ENCODE results near the gene CCDC186. TPM values are rescaled to one million over a fixed set of nuclear protein-coding genes. Genes with fewer than 3 reads are reported as not detected.
A peak's percentile ranks its signal among the peaks of the same experiment; 100 is the strongest.

The CCDC186 gene
- total RNA-seq, 1 donor from 2014 or later, result 18.8 TPM

DNA sequence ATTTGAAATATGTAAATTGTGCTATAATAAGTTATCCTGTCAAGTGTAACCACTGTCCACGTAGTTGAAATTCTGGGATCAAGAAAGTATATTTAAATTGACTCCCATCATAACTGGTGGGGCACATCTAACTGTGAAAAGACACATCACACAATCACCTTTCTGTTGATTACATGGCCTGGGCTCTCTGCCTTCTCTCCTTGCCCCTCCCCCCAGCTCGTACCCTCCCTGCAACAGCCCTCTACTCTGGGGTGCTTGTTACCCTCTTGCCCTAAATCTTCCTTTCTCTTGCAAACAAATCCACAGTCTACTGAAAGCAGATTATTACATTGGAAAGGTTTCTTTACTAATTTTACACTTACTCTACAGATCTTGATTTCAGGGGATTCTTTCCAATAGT, 56.3 kb downstream of the CCDC186 start:
- no peak for DNase-seq
- H3K9me3 ChIP-seq (replicated peaks), result no peaks in the 10 kb centered on the region
- intact Hi-C loops (cut with micrococcal nuclease), result no loop called here
- TF ChIP-seq, protein P1, sequence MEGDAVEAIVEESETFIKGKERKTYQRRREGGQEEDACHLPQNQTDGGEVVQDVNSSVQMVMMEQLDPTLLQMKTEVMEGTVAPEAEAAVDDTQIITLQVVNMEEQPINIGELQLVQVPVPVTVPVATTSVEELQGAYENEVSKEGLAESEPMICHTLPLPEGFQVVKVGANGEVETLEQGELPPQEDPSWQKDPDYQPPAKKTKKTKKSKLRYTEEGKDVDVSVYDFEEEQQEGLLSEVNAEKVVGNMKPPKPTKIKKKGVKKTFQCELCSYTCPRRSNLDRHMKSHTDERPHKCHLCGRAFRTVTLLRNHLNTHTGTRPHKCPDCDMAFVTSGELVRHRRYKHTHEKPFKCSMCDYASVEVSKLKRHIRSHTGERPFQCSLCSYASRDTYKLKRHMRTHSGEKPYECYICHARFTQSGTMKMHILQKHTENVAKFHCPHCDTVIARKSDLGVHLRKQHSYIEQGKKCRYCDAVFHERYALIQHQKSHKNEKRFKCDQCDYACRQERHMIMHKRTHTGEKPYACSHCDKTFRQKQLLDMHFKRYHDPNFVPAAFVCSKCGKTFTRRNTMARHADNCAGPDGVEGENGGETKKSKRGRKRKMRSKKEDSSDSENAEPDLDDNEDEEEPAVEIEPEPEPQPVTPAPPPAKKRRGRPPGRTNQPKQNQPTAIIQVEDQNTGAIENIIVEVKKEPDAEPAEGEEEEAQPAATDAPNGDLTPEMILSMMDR (IDR thresholded peaks at IDR 0.05; ENCODE audit: borderline replicate concordance), result no peak
- H3K27ac ChIP-seq (replicated peaks), result peak overlapping the region; percentile 9
- H3K36me3 ChIP-seq, result peaks cover 6% of the 10 kb centered on the region
- no peaks in the 10 kb centered on the region for H3K27me3 ChIP-seq (ENCODE audit: low read depth)
- H3K4me3 ChIP-seq, result peak overlapping the region; percentile 37
- H3K4me1 ChIP-seq, result peaks cover 13% of the 10 kb centered on the region

DNA sequence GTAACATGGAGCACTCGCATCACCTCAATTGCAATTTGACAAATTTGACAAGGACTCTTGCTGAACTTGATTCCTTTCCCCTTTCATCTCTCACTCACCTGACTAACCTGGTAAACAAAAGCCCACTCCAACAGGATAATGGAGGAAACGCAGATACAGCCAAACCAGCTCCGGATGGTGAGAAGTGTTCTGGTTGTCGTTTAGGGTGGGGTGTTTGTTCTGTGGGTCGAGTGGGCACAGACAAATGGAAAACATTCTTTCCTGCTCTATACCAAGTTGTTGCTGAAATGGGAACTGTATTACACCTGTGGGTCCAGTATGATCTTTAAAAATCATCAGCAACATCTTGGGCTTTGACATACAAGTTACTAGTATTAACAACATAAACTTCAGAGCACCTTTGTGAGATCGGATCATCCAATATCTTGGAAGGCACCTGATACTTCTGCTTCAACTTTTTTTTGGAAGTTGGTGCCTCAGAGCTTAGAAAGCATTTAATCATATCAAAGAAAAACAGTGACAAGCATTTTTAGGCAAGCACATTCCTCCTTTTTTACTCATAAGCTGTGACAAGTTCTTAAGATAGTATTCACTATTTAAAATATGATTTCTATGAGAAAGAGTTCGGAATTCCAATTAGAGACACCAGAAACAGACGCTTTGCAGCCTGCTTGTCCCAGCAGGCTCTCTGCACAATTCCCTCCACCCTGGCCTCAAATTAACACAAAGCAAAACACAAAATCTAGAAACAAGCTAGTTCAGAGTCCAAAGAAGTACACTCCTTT, 58.1 kb downstream of the CCDC186 start:
- intact Hi-C loops (cut with micrococcal nuclease), result no loop called here
- Histone ChIP-seq H3K27ac (replicated peaks) (no peak overlapping the region), H3K36me3 (no peaks in the 10 kb centered on the region), H3K4me1 (peaks cover 13% of the 10 kb centered on the region), H3K27me3 (ENCODE audit: low read depth) (no peaks in the 10 kb centered on the region), H3K9me3 (replicated peaks) (no peaks in the 10 kb centered on the region), H3K4me3 (no peak overlapping the region)
- DNase-seq, result no peak
- TF ChIP-seq, protein P1 (IDR thresholded peaks at IDR 0.05; ENCODE audit: borderline replicate concordance), result no peak

DNA sequence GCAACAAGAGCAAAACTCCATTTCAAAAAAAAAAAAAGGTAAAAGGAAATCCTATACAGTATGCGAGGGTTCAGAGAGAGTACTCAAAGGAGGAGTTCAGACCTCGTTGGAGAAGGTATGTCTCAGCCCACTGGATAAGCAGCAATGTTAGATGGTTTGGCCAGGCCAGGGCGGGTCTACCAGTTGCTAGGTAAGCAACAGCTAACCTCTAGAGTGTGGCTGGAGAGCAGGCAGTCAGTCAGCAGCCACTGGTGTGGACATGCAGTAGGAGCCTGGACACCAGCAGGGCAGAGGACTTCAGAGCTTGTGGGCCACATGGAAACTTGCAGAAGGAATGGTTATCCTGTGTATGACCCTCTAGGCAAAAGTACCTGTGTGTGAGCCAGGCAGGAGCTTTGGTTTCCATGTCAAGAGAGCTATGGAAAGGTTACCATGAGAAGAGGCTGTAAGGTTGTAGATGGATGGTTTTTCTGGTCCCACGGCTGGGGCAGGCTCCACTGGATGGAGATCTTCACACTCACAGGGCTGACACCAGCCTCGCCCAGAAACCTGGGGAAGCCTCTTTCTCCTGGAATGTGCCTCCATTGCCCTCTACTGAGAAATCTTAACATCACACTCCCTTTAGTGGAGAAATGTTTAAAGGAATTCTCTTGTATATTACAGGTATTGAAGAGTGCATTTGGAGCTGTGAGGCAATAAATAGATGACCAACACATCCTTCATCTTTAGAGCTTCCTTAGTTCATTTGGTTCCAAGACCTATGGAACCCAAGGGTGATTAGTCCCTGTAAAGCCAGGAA, 63.6 kb downstream of the CCDC186 start:
- no peaks in the 10 kb centered on the region for H3K27me3 ChIP-seq (ENCODE audit: low read depth)
- TF ChIP-seq, protein P1 (IDR thresholded peaks at IDR 0.05; ENCODE audit: borderline replicate concordance), result peak; percentile 24
- H3K4me3 ChIP-seq, result no peak overlapping the region
- H3K4me1 ChIP-seq, result no peaks in the 10 kb centered on the region
- intact Hi-C loops (cut with micrococcal nuclease), result no loop called here
- H3K9me3 ChIP-seq (replicated peaks), result no peaks in the 10 kb centered on the region
- no peaks in the 10 kb centered on the region for H3K36me3 ChIP-seq
- DNase-seq, result no peak
- H3K27ac ChIP-seq (replicated peaks), result no peak overlapping the region

DNA sequence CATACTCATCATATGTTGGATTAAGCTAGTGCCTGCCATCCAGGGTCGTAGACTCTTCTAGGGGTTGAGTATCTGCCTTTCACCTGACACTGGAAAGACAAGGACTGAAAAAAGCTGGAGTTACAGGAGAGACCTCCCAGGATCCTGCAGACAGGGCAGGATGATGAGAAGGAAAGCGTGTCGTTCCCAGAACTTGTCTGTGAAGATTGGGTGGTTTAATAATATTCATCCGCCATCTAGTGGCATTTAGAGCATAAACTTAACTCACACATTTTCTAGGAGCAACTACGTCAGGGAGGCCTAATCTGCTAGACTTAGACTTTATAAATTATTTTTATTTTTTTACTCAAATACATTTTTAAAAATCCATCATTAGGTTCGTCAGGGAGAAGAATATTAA, 70.7 kb downstream of the CCDC186 start:
- Histone ChIP-seq H3K27me3 (ENCODE audit: low read depth) (no peaks in the 10 kb centered on the region), H3K4me1 (peaks cover 21% of the 10 kb centered on the region), H3K27ac (replicated peaks) (no peak overlapping the region), H3K36me3 (no peaks in the 10 kb centered on the region), H3K9me3 (replicated peaks) (no peaks in the 10 kb centered on the region), H3K4me3 (no peak overlapping the region)
- TF ChIP-seq, protein P1 (IDR thresholded peaks at IDR 0.05; ENCODE audit: borderline replicate concordance), result peak; percentile 72
- intact Hi-C loops (cut with micrococcal nuclease), result loop anchor here (2.0 to 10.0 kb wide), 2 partner anchors 304 to 398 kb away; no protein-coding TSS in a partner anchor
- DNase-seq, result no peak

- TF ChIP-seq, protein P1 (IDR thresholded peaks at IDR 0.05; ENCODE audit: borderline replicate concordance), result no peak
- DNase-seq, result no peak
- intact Hi-C loops (cut with micrococcal nuclease), result loop anchor here (2.0 to 10.0 kb wide), 2 partner anchors 303 to 397 kb away; no protein-coding TSS in a partner anchor
Measured at GRCh38 chr10:114102256-114102655, 71.7 kb downstream of the CCDC186 start.

More at GRCh38 chr10:114102256-114102655, 71.7 kb downstream of the CCDC186 start:
- H3K36me3 ChIP-seq, result no peaks in the 10 kb centered on the region
- H3K9me3 ChIP-seq (replicated peaks), result no peaks in the 10 kb centered on the region
- H3K27ac ChIP-seq (replicated peaks), result no peak overlapping the region
- no peaks in the 10 kb centered on the region for H3K27me3 ChIP-seq (ENCODE audit: low read depth)
- no peak overlapping the region for H3K4me3 ChIP-seq
- H3K4me1 ChIP-seq, result peaks cover 22% of the 10 kb centered on the region

Measured in left ventricle myocardium inferior (tissue), 1 donor.